ENCODE measurements around the gene ECHDC3.

- TF ChIP-seq, protein P1, sequence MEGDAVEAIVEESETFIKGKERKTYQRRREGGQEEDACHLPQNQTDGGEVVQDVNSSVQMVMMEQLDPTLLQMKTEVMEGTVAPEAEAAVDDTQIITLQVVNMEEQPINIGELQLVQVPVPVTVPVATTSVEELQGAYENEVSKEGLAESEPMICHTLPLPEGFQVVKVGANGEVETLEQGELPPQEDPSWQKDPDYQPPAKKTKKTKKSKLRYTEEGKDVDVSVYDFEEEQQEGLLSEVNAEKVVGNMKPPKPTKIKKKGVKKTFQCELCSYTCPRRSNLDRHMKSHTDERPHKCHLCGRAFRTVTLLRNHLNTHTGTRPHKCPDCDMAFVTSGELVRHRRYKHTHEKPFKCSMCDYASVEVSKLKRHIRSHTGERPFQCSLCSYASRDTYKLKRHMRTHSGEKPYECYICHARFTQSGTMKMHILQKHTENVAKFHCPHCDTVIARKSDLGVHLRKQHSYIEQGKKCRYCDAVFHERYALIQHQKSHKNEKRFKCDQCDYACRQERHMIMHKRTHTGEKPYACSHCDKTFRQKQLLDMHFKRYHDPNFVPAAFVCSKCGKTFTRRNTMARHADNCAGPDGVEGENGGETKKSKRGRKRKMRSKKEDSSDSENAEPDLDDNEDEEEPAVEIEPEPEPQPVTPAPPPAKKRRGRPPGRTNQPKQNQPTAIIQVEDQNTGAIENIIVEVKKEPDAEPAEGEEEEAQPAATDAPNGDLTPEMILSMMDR (IDR thresholded peaks at IDR 0.05): no peak
- no peak for TF ChIP-seq POLR2A (IDR thresholded peaks at IDR 0.05)
Observed at GRCh38 chr10:11797281-11797680, 55.1 kb downstream of the ECHDC3 start.

All from adrenal gland (tissue), 5 donors.